Medulla oblongata (tissue), 1 donor: Measurements from ENCODE around the gene CCL13.

Experiments used
- DNase-seq: peaks from one replicate; pipeline ENCODE4 v3.0.0-alpha.2; 2015; ENCODE audit errors: extremely low spot score

CCL13 gene

DNA sequence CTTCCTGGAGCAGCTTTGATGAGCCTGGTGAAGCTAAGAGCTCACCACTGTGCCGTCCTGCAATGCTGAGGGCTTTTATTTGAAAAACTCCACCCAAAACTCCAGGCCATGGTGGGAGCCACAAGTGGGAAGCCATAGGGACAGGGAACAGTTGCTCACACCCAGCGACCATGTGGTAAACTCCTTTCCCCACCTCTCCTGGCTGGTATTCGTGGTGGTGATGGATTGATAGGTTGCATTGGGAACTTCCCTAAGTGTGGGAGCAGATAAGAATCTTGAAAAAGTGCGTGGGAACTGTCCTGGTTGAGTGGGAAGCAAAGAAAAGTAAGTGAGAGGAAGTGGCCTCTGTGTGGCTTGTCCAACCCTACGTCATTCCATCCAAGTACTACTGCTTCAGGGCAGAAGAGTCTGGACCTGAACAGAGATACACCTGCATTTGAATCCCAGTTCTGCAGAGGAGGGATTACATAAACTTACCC lies 6.9 kb downstream of the CCL13 start, which contains the start of gene CCL1:
Gene CCL1 (minus strand): TSS at position 51 of the 479 bp plus-strand sequence. CDS start 72 bp downstream, outside the sequence.
- no peak for DNase-seq

DNA sequence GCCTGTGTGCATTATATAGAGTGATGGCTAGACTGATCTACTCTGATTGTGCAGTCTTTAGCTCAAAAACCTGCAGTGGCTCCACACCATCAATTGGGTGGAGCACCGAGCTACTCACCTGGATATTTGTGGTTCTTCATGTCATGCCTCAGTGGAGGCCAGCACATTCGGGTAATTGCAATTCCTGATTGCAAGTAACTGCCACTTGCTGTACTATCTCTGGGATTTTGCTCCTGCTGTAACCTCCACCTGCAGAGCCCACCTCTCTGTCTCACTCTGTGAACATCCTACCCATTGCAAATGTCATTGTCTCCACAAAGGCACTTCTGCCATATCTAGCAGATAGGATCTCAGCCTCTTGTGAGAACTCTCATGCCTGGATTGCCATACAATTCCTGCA lies 8.5 kb downstream of the CCL13 start:
- DNase-seq = no peak

DNA sequence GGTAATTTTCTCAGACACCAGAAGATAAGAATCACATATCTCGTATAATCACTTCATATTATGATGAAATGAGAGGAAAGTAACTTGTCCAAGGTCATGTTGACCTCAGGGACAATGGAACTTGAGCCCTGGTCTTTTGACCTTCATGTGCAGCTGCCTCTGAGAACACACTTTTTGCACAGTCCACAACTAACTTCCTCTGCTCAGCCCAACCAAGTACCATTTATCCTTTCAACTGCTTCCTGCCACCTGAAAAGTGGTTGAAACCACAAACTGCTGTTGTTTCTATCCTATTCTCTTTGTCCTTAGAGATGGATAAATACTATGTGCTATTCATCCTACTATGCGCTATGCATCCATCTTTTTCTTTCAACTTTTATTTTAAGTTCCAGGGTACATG lies 9.1 kb downstream of the CCL13 start:
- no peak for DNase-seq

DNA sequence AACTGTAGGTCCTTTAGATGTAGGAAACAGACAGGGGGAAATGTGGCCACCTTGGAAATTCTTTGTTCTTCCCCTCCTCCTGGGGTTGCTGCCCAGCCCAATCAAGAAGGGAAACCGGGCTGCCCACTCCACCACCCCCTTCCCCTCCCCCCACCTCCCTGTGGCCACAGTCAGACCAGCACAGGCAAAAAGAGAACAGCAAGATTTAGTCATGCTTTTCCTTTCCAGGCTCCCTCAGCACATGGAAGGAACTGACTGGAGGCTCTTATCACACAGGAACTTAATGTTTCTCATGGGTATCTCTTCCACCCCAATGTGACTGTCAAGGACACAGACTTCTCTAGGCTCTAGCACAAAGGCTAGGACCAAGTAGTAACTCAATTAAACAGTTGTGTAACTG lies 9.7 kb downstream of the CCL13 start:
- no peak for DNase-seq

DNA sequence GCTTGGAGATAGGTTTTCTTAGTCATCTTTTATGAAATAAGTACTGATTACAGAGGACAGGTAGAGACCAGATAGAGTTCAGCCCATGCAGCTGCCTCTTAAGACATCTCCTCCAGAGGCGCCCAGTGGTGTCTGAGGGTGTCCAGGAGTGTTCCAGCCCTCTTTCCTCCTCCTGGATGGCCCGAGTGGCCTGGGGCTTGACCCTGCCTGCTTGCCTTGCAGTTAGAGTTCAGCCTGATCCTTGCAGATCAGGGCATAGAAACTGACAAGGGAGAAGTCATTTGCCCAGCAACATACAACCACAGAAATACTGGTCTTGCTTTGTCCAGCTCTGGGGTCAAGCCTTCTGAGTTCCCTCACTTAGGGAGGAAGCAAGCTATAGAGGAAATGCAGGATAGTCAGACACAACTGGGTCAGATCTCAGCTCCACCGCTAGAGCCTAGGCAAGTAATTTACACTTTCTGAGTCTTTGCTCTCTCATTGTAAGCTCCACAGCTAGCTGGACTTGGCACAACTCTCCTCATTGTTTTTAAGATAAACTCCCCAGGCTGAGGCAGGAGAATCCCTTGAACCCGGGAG lies 10.3 kb downstream of the CCL13 start:
- no peak for DNase-seq

DNA sequence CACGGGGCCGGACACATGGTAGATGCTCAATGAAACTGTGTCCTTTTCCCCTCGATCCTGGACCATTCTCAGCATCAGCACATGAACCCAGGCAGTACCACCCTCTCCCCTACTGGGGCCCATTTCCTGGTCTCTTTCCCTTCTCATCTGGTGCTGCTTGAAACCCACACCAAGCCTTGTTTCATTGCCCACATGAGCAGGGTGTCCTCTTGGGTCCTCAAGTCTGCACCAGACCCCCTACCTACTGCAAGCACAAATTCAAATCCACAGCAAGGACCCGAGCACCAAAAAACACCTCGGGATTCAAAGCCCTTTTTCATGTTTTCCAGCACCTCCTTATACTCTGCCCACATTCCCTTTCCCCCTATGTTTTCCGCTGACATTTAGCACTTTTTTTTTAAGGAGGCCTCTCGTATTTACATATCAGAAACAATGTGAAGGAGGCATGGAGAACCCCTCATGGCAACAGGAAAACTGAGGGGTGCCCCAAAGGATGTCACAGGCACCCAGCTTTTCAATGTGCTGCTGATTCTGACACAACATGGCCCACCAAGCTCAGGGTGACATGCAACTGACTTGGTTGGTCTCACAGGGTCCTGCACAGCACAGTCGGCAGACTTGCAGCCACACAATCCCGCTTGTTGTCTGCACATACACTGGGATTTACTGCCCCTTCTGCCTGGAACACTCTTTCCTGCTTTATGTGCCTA lies 11.4 kb downstream of the CCL13 start:
- no peak for DNase-seq

DNA sequence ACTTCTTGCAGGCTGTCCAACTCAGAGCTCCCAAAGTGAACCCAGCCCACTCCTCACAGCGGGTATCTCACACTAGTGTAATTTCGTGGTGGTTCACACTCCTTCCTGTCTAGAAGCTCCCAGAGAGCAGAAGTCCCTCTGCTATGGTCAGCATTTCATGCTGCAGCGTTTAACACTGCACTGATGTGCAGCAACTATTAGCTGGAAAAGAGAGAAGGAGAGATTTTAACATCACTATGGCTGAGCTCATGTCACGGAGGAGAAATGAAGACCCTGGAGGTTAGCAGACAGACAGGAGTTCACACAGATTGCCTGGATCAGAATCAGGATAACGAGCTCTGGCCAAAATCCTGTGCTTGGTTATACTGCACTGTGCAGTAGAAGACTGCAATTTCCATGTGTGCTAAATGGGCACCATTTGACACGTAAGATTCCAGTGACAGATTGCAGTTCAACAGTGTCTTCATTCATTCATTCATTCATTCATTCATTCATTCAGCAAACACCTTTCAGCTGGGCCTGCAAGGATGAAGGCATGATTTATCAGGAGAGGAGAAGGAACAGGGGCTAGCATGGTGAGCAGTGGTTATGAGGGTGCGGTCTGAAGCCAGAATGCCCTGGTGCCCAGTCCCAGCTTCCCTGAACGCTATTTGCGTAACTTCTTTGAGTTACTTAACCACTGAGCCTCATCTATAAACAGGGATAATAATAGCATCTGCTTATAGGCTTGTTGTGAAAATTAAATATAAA lies 12.1 kb downstream of the CCL13 start:
- no peak for DNase-seq

DNA sequence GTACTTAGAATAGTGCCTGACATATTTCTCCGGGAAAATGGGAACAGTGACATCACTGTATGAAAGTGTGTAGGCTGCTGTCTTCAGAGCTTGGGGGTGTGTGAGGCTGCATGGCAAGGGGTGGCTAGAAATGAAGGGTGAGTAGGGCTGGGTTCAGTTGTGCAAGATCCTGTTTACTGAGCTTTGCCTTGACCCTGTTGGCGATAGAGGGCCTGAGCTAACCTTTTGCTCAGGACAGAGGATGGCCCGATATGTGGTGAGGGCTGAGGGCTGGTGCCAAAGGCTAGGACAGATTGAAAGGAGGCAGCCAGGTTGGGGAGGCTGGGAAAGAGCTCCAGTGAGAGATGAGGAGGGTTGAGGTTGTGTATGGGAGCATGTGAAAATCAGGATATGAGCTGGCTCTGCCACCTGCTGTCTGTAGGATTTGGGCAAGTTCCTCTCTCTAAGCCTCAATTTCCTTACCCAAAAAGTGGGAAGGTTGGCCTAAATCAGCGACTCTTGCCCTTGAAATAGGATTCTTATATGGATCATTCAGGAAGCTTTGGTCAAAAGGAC lies 12.7 kb downstream of the CCL13 start:
- no peak for DNase-seq

GRCh38 chr17:34369571-34369970 lies 13.3 kb downstream of the CCL13 start:
- no peak for DNase-seq

GRCh38 chr17:34370376-34370996 lies 14.2 kb downstream of the CCL13 start:
- DNase-seq = no peak

GRCh38 chr17:34370997-34371395 lies 14.7 kb downstream of the CCL13 start:
- no peak for DNase-seq

- DNase-seq = no peak
Observed at GRCh38 chr17:34371405-34372100, 15.3 kb downstream of the CCL13 start.

DNA sequence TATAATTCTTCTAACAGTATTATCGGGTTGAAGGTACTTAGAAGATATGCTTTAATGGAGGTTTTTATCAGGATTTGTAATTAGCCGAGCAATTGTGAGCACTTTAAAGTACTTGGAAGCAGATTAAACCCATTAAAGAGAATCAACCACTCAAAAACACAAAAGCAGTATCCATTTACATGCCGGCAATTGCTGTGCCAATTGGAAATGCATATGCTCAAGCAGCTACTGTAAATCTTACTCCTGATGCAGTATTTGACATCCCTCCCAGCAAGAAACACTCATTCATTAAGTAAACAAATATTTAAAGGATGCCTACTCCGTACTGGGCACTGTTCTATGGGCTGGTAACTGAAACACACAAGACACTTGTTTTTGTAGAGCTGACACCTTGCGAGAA lies 18.2 kb downstream of the CCL13 start:
- no peak for DNase-seq

GRCh38 chr17:34375426-34375997 lies 19.2 kb downstream of the CCL13 start:
- no peak for DNase-seq

- DNase-seq = no peak
Observed at GRCh38 chr17:34377078-34377823, 21.0 kb downstream of the CCL13 start.

DNA sequence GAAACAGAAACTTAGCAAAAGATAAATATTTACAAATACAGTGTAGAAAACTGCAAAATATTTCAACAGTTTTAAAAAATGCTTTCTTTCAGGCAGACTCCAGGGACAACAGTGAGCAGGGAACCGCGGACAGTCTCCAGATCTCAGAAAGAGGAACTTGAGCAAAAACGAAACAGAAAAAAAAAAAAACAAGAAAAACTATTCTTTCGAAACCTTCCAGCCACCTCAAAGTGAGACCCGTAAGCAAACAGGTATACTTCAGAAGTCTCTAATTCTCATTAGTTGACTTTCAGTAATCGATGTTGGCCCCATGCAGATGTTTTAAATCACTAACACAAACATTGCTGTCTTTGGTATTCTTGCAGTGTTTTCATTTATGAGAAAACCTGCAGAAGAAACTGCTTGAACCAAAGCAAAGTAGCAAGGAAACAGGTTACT lies 22.4 kb downstream of the CCL13 start:
- DNase-seq = peak; percentile 31

DNA sequence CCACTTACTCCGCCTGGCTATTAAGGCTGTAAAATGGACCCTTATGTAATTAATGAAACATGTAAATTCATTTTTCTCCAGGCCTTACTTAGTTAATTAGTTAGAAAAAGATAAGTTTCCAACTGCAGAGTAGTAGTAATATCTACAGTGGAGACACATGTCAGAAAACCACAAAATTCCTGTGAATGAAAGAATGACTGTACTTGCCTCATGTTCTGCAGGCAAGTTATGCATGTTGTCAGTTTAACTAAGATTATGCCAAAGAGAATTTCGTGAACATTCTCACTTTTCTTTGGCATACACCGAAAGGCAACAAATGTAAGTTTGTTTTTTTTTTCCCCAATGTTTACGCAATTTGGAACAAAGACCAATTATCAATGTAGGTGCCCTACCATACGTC lies 23.6 kb downstream of the CCL13 start:
- DNase-seq = no peak

GRCh38 chr17:34382621-34383124 lies 26.4 kb downstream of the CCL13 start:
- no peak for DNase-seq

DNA sequence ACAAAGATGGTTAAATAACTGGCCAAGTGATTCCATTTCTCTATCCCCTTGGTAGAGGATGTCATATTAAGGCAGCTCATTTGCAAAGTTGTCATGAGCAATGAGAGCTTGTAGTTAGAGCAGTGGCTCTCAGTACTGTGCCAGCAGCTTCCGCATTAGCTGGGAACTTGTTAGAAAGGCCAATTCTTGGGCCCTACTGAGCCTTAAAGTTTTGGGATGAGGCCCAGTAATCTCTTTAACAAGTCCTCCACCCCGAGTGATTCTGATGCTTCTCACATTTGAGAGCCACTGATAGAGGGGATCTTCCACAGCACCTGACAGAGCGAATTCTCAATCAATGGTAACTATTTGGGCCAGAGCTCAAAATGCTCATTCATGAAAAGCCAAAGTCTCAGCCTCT lies 26.9 kb downstream of the CCL13 start:
- DNase-seq = peak; percentile 24

DNA sequence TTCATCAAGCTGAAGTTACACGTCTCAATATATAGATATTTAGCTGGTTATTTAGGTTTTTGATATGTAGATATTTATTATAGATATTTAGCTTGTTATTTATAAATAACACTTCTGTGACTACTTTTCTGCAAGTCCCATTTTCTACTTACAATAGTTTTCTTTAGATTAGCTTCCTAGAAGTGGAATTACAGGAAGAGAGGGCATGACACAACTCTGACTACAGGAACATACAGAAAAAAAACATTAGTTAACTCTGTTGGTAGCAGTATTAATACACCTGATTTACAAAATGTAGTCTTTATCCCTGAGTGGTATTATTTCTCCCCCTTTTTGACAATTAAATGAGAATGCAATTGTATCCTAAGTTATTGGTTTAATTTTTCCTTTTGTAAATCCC lies 28.0 kb downstream of the CCL13 start:
- DNase-seq = no peak
